OCI-LY1 (cell line): ENCODE data around the gene ITPKC.

Source experiments
- H2AFZ ChIP-seq: fragments of 200-600 bp; sonication (generic), shearing (Covaris generic); 2 replicates; pipeline ENCODE4 v1.6.0; 2014; ENCODE audit warnings: antibody characterized with exemption, mild to moderate bottlenecking, low read length
- H3F3A ChIP-seq: fragments of 200-600 bp; sonication (generic), shearing (Covaris generic); 2 replicates; pipeline ENCODE4 v1.6.0; 2014; ENCODE audit warnings: mild to moderate bottlenecking, antibody characterized with exemption, low read length, moderate library complexity; ENCODE audit not compliant: insufficient read depth
- H3K27ac ChIP-seq: fragments of 200-600 bp; sonication (generic); 2 replicates; pipeline ENCODE4 v1.5.1; 2014; ENCODE audit warnings: low read length, mixed run types, mild to moderate bottlenecking, low read depth; ENCODE audit not compliant: poor library complexity, severe bottlenecking
- H3K27me3 ChIP-seq: fragments of 200-600 bp; sonication (generic); 2 replicates; pipeline ENCODE4 v1.6.0; 2014; ENCODE audit warnings: antibody characterized with exemption, mild to moderate bottlenecking, low read length, moderate library complexity; ENCODE audit not compliant: insufficient read depth
- H3K36me3 ChIP-seq: fragments of 200-600 bp; sonication (generic); 2 replicates; pipeline ENCODE4 v1.6.1; 2014; ENCODE audit warnings: mild to moderate bottlenecking, antibody characterized with exemption, low read length, moderate library complexity, mixed read lengths; ENCODE audit not compliant: insufficient read depth
- H3K4me1 ChIP-seq: fragments of 200-600 bp; sonication (generic); 2 replicates; pipeline ENCODE4 v1.5.1; 2014; ENCODE audit warnings: mild to moderate bottlenecking, low read length, moderate library complexity; ENCODE audit not compliant: insufficient read depth, severe bottlenecking
- H3K4me2 ChIP-seq: fragments of 200-600 bp; sonication (generic), shearing (Covaris generic); 2 replicates; pipeline ENCODE4 v1.6.1; 2014; ENCODE audit warnings: low read length
- H3K4me3 ChIP-seq: fragments of 200-600 bp; sonication (generic); 2 replicates; pipeline ENCODE4 v1.5.1; 2014; ENCODE audit warnings: low read length, low read depth, mild to moderate bottlenecking, mixed read lengths; ENCODE audit not compliant: poor library complexity, severe bottlenecking
- H3K79me2 ChIP-seq: fragments of 200-600 bp; shearing (Covaris generic); 2 replicates; pipeline ENCODE4 v1.6.1; 2016; ENCODE audit warnings: mixed run types, low read length, mixed read lengths; ENCODE audit not compliant: insufficient read depth
- H3K9ac ChIP-seq: fragments of 200-600 bp; sonication (generic), shearing (Covaris generic); 2 replicates; pipeline ENCODE4 v1.6.1; 2014; ENCODE audit warnings: mild to moderate bottlenecking, low read length, mixed read lengths
- H3K9me2 ChIP-seq: fragments of 200-600 bp; sonication (generic), shearing (Covaris generic); 2 replicates; pipeline ENCODE4 v1.6.1; 2014; ENCODE audit warnings: low read depth, mild to moderate bottlenecking, low read length, mixed read lengths
- H3K9me3 ChIP-seq: fragments of 200-600 bp; shearing (Covaris generic); 2 replicates; pipeline ENCODE4 v1.6.1; 2014; ENCODE audit warnings: low read length, mixed read lengths
- H4K20me1 ChIP-seq: fragments of 200-600 bp; sonication (generic), shearing (Covaris generic); 2 replicates; pipeline ENCODE4 v1.6.0; 2016; ENCODE audit warnings: mild to moderate bottlenecking, low read length; ENCODE audit not compliant: insufficient read depth
- EZH2 ChIP-seq: fragments of 200-600 bp; sonication (generic), shearing (Covaris generic); IDR thresholded peaks from 2 replicates; pipeline ENCODE4 v1.8.0; 2017; ENCODE audit warnings: borderline replicate concordance, mixed run types, mild to moderate bottlenecking, antibody characterized with exemption, low read length, moderate library complexity, mixed read lengths
- TF ChIP-seq, protein P1 (sequence below): fragments of 200-600 bp; sonication (generic), shearing (Covaris generic); IDR thresholded peaks from 2 replicates; pipeline ENCODE4 v1.5.1; 2017; ENCODE audit warnings: mild to moderate bottlenecking, antibody characterized with exemption, low read length, moderate library complexity, mixed read lengths

The ITPKC gene

DNA sequence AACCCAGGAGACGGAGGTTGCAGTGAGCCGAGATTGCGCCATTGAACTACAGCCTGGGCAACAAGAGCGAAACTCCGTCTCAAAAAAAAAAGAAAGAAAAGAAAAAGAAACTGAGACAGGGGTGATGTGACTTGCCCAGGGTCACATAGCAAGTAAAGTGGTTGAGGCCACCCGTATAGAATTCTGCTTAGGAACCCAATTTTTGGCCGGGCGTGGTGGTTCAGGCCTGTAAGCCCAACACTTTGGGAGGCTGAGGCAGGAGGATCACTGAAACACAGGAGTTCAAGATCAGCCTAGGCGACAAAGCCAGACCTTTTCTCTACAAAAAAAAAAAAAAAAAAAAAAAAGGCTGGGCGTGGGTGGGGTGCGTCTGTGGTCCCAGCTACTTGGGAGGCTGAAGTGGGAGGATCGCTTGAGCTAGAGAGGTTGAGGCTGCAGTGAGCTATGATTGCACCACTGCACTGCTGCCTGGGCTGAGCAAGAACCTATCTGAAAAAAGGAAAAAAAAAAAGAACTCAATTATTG lies 35.4 kb downstream of the ITPKC start:
- H3F3A ChIP-seq: no peaks in the 10 kb centered on the region
- H3K36me3 ChIP-seq: peaks cover 55% of the 10 kb centered on the region
- peak overlapping the region; percentile 70 for H3K4me2 ChIP-seq
- peak overlapping the region; percentile 89 for H3K4me3 ChIP-seq
- no peaks in the 10 kb centered on the region for H3K27me3 ChIP-seq
- H4K20me1 ChIP-seq: no peaks in the 10 kb centered on the region
- TF ChIP-seq, protein P1, sequence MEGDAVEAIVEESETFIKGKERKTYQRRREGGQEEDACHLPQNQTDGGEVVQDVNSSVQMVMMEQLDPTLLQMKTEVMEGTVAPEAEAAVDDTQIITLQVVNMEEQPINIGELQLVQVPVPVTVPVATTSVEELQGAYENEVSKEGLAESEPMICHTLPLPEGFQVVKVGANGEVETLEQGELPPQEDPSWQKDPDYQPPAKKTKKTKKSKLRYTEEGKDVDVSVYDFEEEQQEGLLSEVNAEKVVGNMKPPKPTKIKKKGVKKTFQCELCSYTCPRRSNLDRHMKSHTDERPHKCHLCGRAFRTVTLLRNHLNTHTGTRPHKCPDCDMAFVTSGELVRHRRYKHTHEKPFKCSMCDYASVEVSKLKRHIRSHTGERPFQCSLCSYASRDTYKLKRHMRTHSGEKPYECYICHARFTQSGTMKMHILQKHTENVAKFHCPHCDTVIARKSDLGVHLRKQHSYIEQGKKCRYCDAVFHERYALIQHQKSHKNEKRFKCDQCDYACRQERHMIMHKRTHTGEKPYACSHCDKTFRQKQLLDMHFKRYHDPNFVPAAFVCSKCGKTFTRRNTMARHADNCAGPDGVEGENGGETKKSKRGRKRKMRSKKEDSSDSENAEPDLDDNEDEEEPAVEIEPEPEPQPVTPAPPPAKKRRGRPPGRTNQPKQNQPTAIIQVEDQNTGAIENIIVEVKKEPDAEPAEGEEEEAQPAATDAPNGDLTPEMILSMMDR: no peak
- no peak for TF ChIP-seq EZH2
- H3K79me2 ChIP-seq: peaks cover 62% of the 10 kb centered on the region
- H3K4me1 ChIP-seq: peaks cover 71% of the 10 kb centered on the region
- no peaks in the 10 kb centered on the region for H3K9me3 ChIP-seq
- H2AFZ ChIP-seq: no peak overlapping the region
- H3K27ac ChIP-seq: peak overlapping the region; percentile 84
- peak overlapping the region; percentile 98 for H3K9ac ChIP-seq
- H3K9me2 ChIP-seq: no peaks in the 10 kb centered on the region

DNA sequence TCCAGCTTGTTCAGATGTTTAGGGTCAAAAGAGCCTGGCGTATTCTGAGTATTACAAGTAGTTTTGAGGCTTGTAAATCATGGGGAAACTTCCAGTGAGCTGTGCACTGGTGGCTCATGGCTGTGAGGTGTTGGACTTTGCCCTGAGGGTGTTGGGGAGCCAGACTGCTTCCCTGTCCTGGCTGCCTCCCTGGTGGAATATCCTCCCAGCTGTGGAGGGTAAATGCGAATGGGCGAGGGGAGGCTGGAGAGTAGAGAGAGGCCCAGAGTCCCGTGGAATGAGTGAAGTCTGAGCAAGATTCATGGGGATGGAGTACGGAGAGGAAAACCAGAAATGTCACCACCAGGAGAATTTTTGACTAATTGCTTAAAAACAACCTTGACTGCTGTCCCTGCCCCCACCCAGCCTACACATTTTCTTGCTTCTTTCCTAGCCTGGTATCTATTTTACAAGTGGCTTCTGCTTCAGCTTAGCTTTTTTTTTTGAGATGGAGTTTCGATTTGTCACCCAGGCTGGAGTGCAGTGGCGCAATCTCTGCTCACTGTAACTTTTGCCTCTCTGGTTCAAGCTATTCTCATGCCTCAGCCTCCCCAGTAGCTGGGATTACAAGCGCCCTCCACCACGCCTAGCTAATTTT lies 37.8 kb downstream of the ITPKC start:
- Histone ChIP-seq H3K27me3 (no peaks in the 10 kb centered on the region), H3K27ac (peak overlapping the region; percentile 62), H3F3A (no peaks in the 10 kb centered on the region), H3K9ac (peak overlapping the region; percentile 66), H3K4me3 (peak overlapping the region; percentile 89), H3K9me2 (no peaks in the 10 kb centered on the region), H3K79me2 (peaks cover 63% of the 10 kb centered on the region), H4K20me1 (no peaks in the 10 kb centered on the region), H3K9me3 (no peaks in the 10 kb centered on the region), H2AFZ (no peak overlapping the region), H3K4me2 (peak overlapping the region; percentile 73), H3K36me3 (peaks cover 76% of the 10 kb centered on the region), H3K4me1 (peaks cover 49% of the 10 kb centered on the region)
- no peak for TF ChIP-seq EZH2
- TF ChIP-seq, protein P1: no peak

DNA sequence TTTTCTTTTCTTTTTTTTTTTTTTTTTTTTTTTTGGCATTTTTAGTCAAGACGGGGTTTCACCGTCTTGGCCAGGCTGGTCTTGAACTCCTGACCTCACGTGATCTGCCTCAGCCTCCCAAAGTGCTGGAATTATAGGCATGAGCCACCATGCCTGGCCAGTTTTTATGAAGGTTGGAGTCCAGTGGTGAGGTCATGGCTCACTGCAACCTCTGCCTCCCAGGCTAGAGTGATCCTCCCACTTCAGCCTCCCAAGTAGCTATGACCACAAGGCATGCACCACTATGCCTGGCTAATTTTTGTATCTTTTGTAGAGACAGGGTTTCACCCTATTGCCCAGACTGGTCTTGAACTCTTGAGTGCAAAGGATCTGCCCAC lies 38.3 kb downstream of the ITPKC start:
- Histone ChIP-seq H3K9me2 (no peaks in the 10 kb centered on the region), H3K4me2 (peak overlapping the region; percentile 73), H3K9me3 (no peaks in the 10 kb centered on the region), H2AFZ (no peak overlapping the region), H3K27ac (peak overlapping the region; percentile 62), H3F3A (no peaks in the 10 kb centered on the region), H3K79me2 (peaks cover 63% of the 10 kb centered on the region), H3K4me3 (peak overlapping the region; percentile 89), H4K20me1 (no peaks in the 10 kb centered on the region), H3K9ac (no peak overlapping the region; the same call in 1 of the 2 replicates), H3K4me1 (peaks cover 44% of the 10 kb centered on the region), H3K27me3 (no peaks in the 10 kb centered on the region), H3K36me3 (peaks cover 81% of the 10 kb centered on the region)
- TF ChIP-seq, protein P1: no peak
- no peak for TF ChIP-seq EZH2
